GM20000 (cell line): Measurements from ENCODE around the gene ZFHX3.

Source experiments
- DNase-seq: peaks from one replicate; pipeline ENCODE4 v3.0.0; 2012; ENCODE audit warnings: low spot score
- TF ChIP-seq, protein P1 (sequence below): IDR thresholded peaks from 2 replicates; pipeline ENCODE4 v1.5.1; 2012; ENCODE audit warnings: mild to moderate bottlenecking, control low read depth; ENCODE audit errors: extremely low read depth, missing control alignments

The ZFHX3 gene

DNA sequence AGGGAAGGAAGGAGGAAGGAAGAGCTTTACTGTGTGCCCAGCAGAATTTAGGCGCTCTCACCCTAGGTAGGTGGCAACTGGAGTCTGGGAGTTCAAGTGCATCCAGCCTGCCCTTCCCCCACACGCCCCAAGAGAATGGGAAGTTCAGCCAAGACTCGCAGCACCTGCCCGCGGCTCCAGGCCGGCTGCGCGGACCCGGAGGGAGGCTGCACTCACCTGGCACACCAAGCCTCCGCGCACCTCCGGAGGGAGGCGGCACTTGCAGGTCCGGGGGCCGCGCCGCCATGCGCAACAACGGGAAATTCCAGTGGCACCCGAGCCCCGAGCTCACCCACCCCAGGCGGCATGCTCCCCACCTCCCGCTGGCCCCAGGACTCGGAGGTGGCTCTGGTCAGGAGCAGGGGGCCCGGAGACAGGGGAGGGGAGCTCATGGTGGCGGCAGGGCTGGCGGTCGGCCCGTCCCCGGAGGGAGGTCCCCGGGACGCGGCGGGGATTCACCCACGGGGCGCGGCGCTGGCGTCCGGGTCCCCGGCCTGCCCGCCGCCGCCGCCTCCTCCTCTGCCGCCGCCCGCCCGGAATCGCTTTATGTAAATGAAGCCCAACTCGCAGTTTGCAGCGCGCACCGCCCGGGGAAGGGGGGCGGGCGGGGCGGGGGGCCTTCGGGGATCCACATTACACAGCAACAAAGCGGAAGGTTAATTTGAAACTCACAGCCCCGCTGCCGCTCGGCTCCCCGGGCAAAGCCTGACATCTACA, at the start of gene ZFHX3:
Gene ZFHX3 (minus strand): TSS at position 593 of the 756 bp plus-strand sequence. CDS start 87,983 bp downstream, outside the sequence.
- peak; percentile 86 for DNase-seq
- TF ChIP-seq, protein P1, sequence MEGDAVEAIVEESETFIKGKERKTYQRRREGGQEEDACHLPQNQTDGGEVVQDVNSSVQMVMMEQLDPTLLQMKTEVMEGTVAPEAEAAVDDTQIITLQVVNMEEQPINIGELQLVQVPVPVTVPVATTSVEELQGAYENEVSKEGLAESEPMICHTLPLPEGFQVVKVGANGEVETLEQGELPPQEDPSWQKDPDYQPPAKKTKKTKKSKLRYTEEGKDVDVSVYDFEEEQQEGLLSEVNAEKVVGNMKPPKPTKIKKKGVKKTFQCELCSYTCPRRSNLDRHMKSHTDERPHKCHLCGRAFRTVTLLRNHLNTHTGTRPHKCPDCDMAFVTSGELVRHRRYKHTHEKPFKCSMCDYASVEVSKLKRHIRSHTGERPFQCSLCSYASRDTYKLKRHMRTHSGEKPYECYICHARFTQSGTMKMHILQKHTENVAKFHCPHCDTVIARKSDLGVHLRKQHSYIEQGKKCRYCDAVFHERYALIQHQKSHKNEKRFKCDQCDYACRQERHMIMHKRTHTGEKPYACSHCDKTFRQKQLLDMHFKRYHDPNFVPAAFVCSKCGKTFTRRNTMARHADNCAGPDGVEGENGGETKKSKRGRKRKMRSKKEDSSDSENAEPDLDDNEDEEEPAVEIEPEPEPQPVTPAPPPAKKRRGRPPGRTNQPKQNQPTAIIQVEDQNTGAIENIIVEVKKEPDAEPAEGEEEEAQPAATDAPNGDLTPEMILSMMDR = no peak

DNA sequence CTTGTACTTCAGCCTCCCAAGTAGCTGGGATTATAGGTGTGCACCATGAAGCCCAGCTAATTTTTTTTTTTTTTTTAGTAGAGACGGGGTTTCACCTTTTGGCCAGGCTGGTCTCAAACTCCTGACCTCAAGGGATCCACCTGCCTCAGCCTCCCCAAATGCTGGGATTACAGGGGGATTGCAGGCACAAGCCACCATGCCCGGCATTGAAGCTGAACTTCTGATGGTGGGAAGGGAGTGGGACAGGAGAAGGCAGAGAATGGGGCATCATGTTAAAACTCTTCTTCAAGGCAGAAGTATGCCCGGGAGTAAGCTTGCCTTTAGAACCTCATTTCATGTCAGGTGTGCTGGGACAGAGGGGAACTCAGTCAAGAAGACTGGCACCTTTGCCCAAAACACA, 48.6 kb upstream of the ZFHX3 start:
- no peak for DNase-seq
- TF ChIP-seq, protein P1 = no peak

DNA sequence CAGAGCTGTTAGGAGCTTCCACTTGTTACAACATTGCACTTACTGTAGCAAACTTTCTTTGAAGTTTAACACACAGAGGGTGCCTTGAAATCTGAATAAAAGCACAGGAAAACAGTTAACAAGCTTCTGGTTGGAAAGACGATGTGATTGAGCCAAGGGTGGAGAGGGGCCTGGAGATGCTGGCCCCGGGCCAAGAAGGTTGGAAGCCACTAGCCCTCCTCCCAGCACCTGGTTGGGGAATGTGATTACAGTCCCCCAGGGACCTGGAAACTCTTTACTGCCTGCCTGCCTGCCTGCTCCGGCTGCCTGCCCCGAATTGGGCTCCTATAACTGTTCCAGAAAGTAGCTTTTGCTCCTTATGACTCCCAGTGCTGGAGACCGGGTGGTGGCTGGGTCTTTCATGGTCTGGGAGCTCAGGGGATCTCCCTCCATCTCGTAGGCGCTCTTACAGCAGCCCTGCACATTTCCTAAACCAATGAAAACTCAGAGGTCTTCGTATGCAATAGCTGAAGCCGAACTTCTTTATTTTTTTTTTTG, 48.0 kb upstream of the ZFHX3 start:
- no peak for DNase-seq
- TF ChIP-seq, protein P1 = no peak

- TF ChIP-seq, protein P1 = no peak
Measured at GRCh38 chr16:73095142-73095820, 47.4 kb upstream of the ZFHX3 start.

GRCh38 chr16:73094371-73094770, 46.4 kb upstream of the ZFHX3 start:
- TF ChIP-seq, protein P1 = no peak
- no peak for DNase-seq

More at GRCh38 chr16:73095142-73095820, 47.4 kb upstream of the ZFHX3 start:
- DNase-seq = no peak

GRCh38 chr16:73093146-73094144, 45.5 kb upstream of the ZFHX3 start:
- TF ChIP-seq, protein P1 = no peak

More at GRCh38 chr16:73093146-73094144, 45.5 kb upstream of the ZFHX3 start:
- DNase-seq = no peak
